Mesenchymal stem cell (in vitro differentiated cells and primary cell): ENCODE measurements around the gene BTRC.

Experiments used
- DNase-seq: peaks from one replicate; pipeline ENCODE4 v3.0.0-alpha.2; 2013
- H2AFZ ChIP-seq: one replicate; pipeline ENCODE4 v1.6.1; 2013; ENCODE audit warnings: low read depth, mild to moderate bottlenecking, control low read depth, inconsistent platforms, low read length, moderate library complexity
- H2AK5ac ChIP-seq: 2 replicates; pipeline ENCODE4 v1.6.1; 2013; ENCODE audit warnings: low read length, moderate library complexity, mild to moderate bottlenecking, inconsistent platforms; ENCODE audit not compliant: severe bottlenecking
- H2BK120ac ChIP-seq: one replicate; pipeline ENCODE4 v1.6.1; 2013; ENCODE audit warnings: low read depth, mild to moderate bottlenecking, inconsistent platforms, low read length, moderate library complexity
- H2BK12ac ChIP-seq, 2 experiments: one replicate each; pipeline ENCODE4 v1.6.1; 2013; ENCODE audit warnings: inconsistent platforms in 2 of 2, low read length in 2 of 2, mild to moderate bottlenecking in 2 of 2, moderate library complexity in 2 of 2, control low read depth in 1 of 2
- H2BK15ac ChIP-seq: one replicate; pipeline ENCODE4 v1.6.1; 2013; ENCODE audit warnings: mild to moderate bottlenecking, low read depth, inconsistent platforms; ENCODE audit not compliant: poor library complexity, severe bottlenecking
- H2BK5ac ChIP-seq: 2 replicates; pipeline ENCODE4 v1.6.1; 2013; ENCODE audit warnings: low read depth, mild to moderate bottlenecking, low read length, control low read depth, inconsistent platforms; ENCODE audit not compliant: poor library complexity, severe bottlenecking
- H3K14ac ChIP-seq, 2 experiments: one replicate each; pipeline ENCODE4 v1.6.1; 2013; ENCODE audit warnings: inconsistent platforms in 2 of 2, low read length in 2 of 2, control low read depth in 1 of 2, mild to moderate bottlenecking in 1 of 2, moderate library complexity in 1 of 2
- H3K18ac ChIP-seq, 2 experiments: one replicate each; pipeline ENCODE4 v1.6.1; 2013; ENCODE audit warnings: inconsistent platforms in 2 of 2, low read length in 2 of 2, control low read depth in 1 of 2, low read depth in 1 of 2, mild to moderate bottlenecking in 1 of 2
- H3K23ac ChIP-seq, 2 experiments: one replicate each; pipeline ENCODE4 v1.6.1; 2013; ENCODE audit warnings: inconsistent platforms in 2 of 2, low read length in 2 of 2, mild to moderate bottlenecking in 2 of 2, moderate library complexity in 2 of 2, control low read depth in 1 of 2
- H3K27ac ChIP-seq: 2 replicates; pipeline ENCODE4 v1.5.1; 2013; ENCODE audit warnings: mild to moderate bottlenecking, moderate library complexity, low read length, control low read depth, inconsistent platforms; ENCODE audit not compliant: poor library complexity, severe bottlenecking
- H3K27me3 ChIP-seq, 2 experiments: 2 replicates each; pipeline versions ENCODE4 v1.6.1 to v1.7.0; 2013; ENCODE audit warnings: low read length in 2 of 2, mild to moderate bottlenecking in 2 of 2, moderate library complexity in 2 of 2, control low read depth in 1 of 2, inconsistent platforms in 1 of 2; ENCODE audit not compliant: control insufficient read depth in 1 of 2, insufficient read depth in 1 of 2
- H3K36me3 ChIP-seq, 2 experiments: 2 replicates each; pipeline versions ENCODE4 v1.6.1 to v1.7.0; 2013; ENCODE audit warnings: low read length in 2 of 2, control low read depth in 1 of 2, inconsistent platforms in 1 of 2, low read depth in 1 of 2, mild to moderate bottlenecking in 1 of 2; ENCODE audit not compliant: insufficient read depth in 2 of 2, control insufficient read depth in 1 of 2
- H3K4ac ChIP-seq, 2 experiments: one replicate each; pipeline ENCODE4 v1.6.1; 2013; ENCODE audit warnings: inconsistent platforms in 2 of 2, low read length in 2 of 2, mild to moderate bottlenecking in 2 of 2, moderate library complexity in 2 of 2, control low read depth in 1 of 2, low read depth in 1 of 2
- H3K4me1 ChIP-seq: 2 replicates; pipeline ENCODE4 v1.6.1; 2013; ENCODE audit warnings: low read depth, low read length, control low read depth; ENCODE audit not compliant: control insufficient read depth, insufficient read depth
- H3K4me2 ChIP-seq: 2 replicates; pipeline ENCODE4 v1.6.1; 2013; ENCODE audit warnings: low read length, mild to moderate bottlenecking, inconsistent platforms; ENCODE audit not compliant: poor library complexity, severe bottlenecking
- H3K4me3 ChIP-seq, 2 experiments: 2 replicates each; pipeline versions ENCODE4 v1.5.1 to v1.7.0; 2013; ENCODE audit warnings: low read length in 2 of 2, mild to moderate bottlenecking in 2 of 2, control low read depth in 1 of 2, low read depth in 1 of 2; ENCODE audit not compliant: insufficient read depth in 1 of 2
- H3K79me1 ChIP-seq: replicated peaks from 2 replicates; pipeline ENCODE4 v1.6.1; 2013; ENCODE audit warnings: mild to moderate bottlenecking, control low read depth, low read length, inconsistent platforms; ENCODE audit not compliant: poor library complexity, severe bottlenecking
- H3K9ac ChIP-seq: 2 replicates; pipeline ENCODE4 v1.7.0; 2013; ENCODE audit warnings: mild to moderate bottlenecking, low read length, moderate library complexity
- H3K9me3 ChIP-seq: 2 replicates; pipeline ENCODE4 v1.7.0; 2013; ENCODE audit warnings: mild to moderate bottlenecking, low read length; ENCODE audit not compliant: control insufficient read depth
- H4K8ac ChIP-seq: one replicate; pipeline ENCODE4 v1.6.1; 2013; ENCODE audit warnings: inconsistent platforms, mild to moderate bottlenecking, low read length, moderate library complexity
- H4K91ac ChIP-seq: one replicate; pipeline ENCODE4 v1.6.1; 2013; ENCODE audit warnings: mild to moderate bottlenecking, low read length, inconsistent platforms
- WGBS: methylation state at CpG from one replicate; pipeline ENCODE4 v1.1.7; 2013; ENCODE audit warnings: mixed read lengths; 5-methylcytosine and 5-hydroxymethylcytosine counted together

Gene BTRC

DNA sequence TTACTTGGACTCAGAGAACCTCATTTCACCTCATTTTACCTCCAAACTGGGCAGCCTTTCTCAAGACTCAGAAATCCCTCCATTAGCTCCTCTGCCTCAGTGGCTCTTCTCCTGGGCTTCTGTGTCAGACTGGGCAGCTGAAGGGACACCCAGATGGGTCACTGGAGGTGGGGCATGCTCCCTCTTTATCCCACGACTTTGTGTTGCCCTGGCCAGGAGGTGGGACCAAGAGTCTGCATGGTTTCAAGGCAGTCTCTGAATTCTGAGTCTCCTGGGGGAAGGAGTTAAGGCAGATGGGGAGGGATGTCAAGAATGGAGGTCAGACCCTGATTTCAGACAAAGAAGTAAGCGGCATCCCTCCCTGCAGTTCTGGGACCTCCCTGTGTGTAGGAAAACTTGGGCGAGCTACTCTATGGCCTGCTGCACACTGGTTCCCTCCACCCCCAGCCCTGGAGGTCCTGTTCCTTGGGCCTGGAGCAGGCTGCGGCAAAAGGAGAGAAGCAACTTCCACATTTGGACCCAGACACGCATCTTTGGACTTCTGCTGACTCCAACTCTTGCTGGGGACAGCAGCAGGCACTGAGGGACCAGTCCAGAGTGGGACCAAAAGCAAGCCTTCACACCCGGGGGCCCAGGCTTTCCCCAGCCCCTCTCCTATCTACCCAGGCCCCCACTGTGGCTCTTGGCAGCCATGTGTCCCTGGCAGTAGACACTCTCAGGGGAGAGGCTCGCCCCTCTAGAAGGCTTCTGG, 223.3 kb downstream of the BTRC start:
- Histone ChIP-seq H3K23ac (no peak overlapping the region), H3K27me3 (no peaks in the 10 kb centered on the region), H3K14ac (no peak overlapping the region), H2BK12ac (no peak overlapping the region), H2AK5ac (no peak overlapping the region), H3K4ac (no peak overlapping the region), H3K36me3 (peaks cover 40 to 47% of the 10 kb centered on the region in 2 experiments), H2BK120ac (no peak overlapping the region), H3K9ac (no peak overlapping the region), H4K91ac (no peak overlapping the region), H2BK15ac (no peak overlapping the region), H3K79me1 (no peaks in the 10 kb centered on the region), H3K4me1 (no peaks in the 10 kb centered on the region), H3K9me3 (peaks cover 6% of the 10 kb centered on the region), H2BK5ac (no peak overlapping the region), H4K8ac (no peak overlapping the region), H3K27ac (no peak overlapping the region), H3K4me2 (no peak overlapping the region), H2AFZ (no peak overlapping the region), H3K4me3 (no peak overlapping the region), H3K18ac (no peak overlapping the region)
- DNase-seq = no peak
- 94% methylated on average over 7 of the region's 7 CpGs for WGBS

DNA sequence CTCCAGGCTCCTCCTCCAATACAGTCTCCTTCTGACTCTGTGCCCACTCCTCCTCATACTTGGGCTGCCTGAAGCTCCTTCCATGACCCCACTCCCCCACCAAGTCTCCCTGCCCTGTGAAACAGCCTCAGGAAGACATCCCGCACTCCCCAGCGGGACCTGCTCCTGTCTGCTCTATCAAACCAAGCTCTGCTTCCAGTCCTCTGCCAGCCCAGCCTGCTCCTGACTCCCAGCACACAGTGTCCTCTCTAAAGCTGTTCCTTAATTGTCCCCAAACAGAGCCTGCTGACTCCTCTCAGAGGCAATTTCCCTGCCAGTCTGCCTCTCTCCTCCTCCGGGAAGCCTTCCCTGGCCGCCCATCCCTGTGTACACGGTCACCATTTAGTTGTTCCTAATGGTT, 224.2 kb downstream of the BTRC start:
- H2AFZ ChIP-seq = no peak overlapping the region
- no peak overlapping the region for H3K4me3 ChIP-seq
- peaks cover under 1% of the 10 kb centered on the region for H3K9me3 ChIP-seq
- no peak overlapping the region for H4K8ac ChIP-seq
- H3K4me2 ChIP-seq = no peak overlapping the region
- H4K91ac ChIP-seq = no peak overlapping the region
- H3K4ac ChIP-seq = no peak overlapping the region
- H2BK120ac ChIP-seq = no peak overlapping the region
- no peak overlapping the region for H3K18ac ChIP-seq
- H3K27ac ChIP-seq = no peak overlapping the region
- no peak overlapping the region for H3K23ac ChIP-seq
- H3K79me1 ChIP-seq = peaks cover 2% of the 10 kb centered on the region
- no peaks in the 10 kb centered on the region for H3K4me1 ChIP-seq
- no peak overlapping the region for H3K9ac ChIP-seq
- H3K14ac ChIP-seq = no peak overlapping the region
- no peak overlapping the region for H2BK5ac ChIP-seq
- H3K36me3 ChIP-seq = peaks cover 47 to 48% of the 10 kb centered on the region in 2 experiments
- H2BK12ac ChIP-seq = no peak overlapping the region
- no peak for DNase-seq
- no peak overlapping the region for H2AK5ac ChIP-seq
- H2BK15ac ChIP-seq = no peak overlapping the region
- WGBS = 98% methylated on average over 5 of the region's 5 CpGs
- H3K27me3 ChIP-seq = no peaks in the 10 kb centered on the region

- no peak overlapping the region for H3K27ac ChIP-seq
- H3K4me2 ChIP-seq = no peak overlapping the region
- no peaks in the 10 kb centered on the region for H3K9me3 ChIP-seq
- H2BK120ac ChIP-seq = no peak overlapping the region
- H2BK15ac ChIP-seq = no peak overlapping the region
- no peak overlapping the region for H4K91ac ChIP-seq
- H3K27me3 ChIP-seq = no peaks in the 10 kb centered on the region
- H3K79me1 ChIP-seq = peaks cover 5% of the 10 kb centered on the region
- no peak overlapping the region for H3K14ac ChIP-seq
- no peaks in the 10 kb centered on the region for H3K4me1 ChIP-seq
- no peak overlapping the region for H3K4me3 ChIP-seq
- 92% methylated on average over 13 of the region's 13 CpGs for WGBS
- no peak overlapping the region for H2AFZ ChIP-seq
- no peak overlapping the region for H3K23ac ChIP-seq
- H3K9ac ChIP-seq = no peak overlapping the region
- no peak overlapping the region for H3K4ac ChIP-seq
- H3K18ac ChIP-seq = no peak overlapping the region
- no peak for DNase-seq
- H2BK5ac ChIP-seq = no peak overlapping the region
- no peak overlapping the region for H2BK12ac ChIP-seq
- peaks cover 51 to 56% of the 10 kb centered on the region in 2 experiments for H3K36me3 ChIP-seq
- H4K8ac ChIP-seq = no peak overlapping the region
- H2AK5ac ChIP-seq = no peak overlapping the region
These were observed 225.0 kb downstream of the BTRC start for GRCh38 chr10:101578803-101579515.

DNA sequence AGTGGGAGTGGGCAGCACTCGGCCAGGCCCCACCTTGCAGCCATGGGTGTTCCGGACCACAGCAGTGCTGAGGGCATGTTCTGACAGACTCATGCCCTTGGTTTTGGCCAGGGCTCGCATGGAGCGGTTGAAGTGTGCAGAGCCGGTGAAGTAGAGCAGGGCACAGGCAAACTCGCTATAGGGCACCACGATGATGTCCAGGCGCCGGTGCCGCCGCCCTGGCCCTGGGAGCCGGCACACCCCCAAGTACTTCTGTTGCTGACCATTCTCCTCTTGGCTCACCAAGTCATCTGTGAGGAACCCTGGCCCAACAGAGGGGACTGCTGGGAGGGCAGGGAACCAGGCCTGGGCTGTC, 225.5 kb downstream of the BTRC start:
- no peak overlapping the region for H3K9ac ChIP-seq
- H3K4me2 ChIP-seq = no peak overlapping the region
- H2AK5ac ChIP-seq = no peak overlapping the region
- H3K18ac ChIP-seq = no peak overlapping the region
- peaks cover 53 to 61% of the 10 kb centered on the region in 2 experiments for H3K36me3 ChIP-seq
- no peak overlapping the region for H4K91ac ChIP-seq
- H3K4me3 ChIP-seq = no peak overlapping the region
- no peak overlapping the region for H2BK5ac ChIP-seq
- H3K27ac ChIP-seq = no peak overlapping the region
- H3K27me3 ChIP-seq = no peaks in the 10 kb centered on the region
- H2AFZ ChIP-seq = no peak overlapping the region
- peaks cover under 1% of the 10 kb centered on the region for H3K4me1 ChIP-seq
- no peak overlapping the region for H3K23ac ChIP-seq
- WGBS = 99% methylated on average over 12 of the region's 12 CpGs
- no peak for DNase-seq
- H2BK12ac ChIP-seq = no peak overlapping the region
- no peak overlapping the region for H3K4ac ChIP-seq
- no peak overlapping the region for H2BK15ac ChIP-seq
- H4K8ac ChIP-seq = no peak overlapping the region
- H3K14ac ChIP-seq = no peak overlapping the region
- no peaks in the 10 kb centered on the region for H3K9me3 ChIP-seq
- H3K79me1 ChIP-seq = peaks cover 7% of the 10 kb centered on the region
- H2BK120ac ChIP-seq = no peak overlapping the region
